GM12865 (cell line): Measurements from ENCODE around the gene SUB1.

Experiments
- DNase-seq: peaks from one replicate; pipeline ENCODE4 v3.0.0; 2010; ENCODE audit warnings: low read depth
- H3K4me3 ChIP-seq: 2 replicates; pipeline ENCODE4 v1.5.1; 2011; ENCODE audit warnings: mild to moderate bottlenecking, low read depth, low read length, control low read depth
- CTCF ChIP-seq: IDR thresholded peaks from 2 replicates; pipeline ENCODE4 v1.5.1; 2011; ENCODE audit warnings: low read length, control low read depth, low read depth, inconsistent platforms; ENCODE audit not compliant: insufficient read depth; ENCODE audit errors: missing control alignments

SUB1 gene

DNA sequence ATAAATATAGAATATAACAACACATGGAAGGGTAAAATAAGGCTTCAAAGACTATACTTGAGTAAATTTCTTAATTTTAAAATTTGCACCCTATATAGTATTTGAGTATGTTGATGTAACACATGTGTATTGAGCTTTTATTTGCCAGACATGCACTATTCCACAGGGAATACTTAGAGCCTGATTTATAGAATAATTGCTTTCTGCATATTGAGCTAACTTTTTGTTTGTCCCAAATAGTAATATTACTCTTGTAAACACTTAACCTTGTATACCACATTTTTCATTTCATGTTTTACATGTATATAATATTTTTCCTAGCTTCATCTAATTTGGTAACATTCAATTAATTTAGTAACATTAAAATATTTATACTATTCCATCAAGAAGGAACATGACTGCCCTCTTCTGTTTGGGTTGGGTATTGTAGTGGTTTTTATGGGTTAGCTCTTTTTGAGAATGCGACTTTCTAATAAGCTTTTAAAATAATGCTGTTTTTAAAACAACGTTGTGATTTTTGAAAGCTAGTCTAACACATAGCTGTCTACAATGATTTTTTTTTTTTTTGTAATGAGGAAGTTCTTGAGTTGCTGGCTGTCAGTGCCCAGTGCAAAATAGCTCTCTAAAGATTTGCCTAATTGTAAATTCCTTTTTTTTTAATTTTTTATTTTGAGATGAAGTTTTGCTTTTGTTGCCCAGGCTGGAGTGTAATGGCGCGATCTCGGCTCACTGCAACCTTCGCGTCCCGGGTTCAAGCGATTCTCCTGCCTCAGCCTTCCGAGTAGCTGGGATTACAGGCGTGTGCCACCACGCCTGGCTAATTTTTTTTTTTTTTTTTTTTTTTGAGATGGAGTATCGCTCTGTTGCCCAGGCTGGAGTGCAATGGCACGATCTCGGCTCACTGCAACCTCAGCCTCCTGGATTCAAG is 4.8 kb downstream of the SUB1 start:
- peak; percentile 59 for TF ChIP-seq CTCF
- DNase-seq: peak; percentile 69
- H3K4me3 ChIP-seq: peak overlapping the region; percentile 18

- H3K4me3 ChIP-seq: no peak overlapping the region
- DNase-seq: no peak
- no peak for TF ChIP-seq CTCF
These were observed 9.8 kb downstream of the SUB1 start for GRCh38 chr5:32595118-32595517.

DNA sequence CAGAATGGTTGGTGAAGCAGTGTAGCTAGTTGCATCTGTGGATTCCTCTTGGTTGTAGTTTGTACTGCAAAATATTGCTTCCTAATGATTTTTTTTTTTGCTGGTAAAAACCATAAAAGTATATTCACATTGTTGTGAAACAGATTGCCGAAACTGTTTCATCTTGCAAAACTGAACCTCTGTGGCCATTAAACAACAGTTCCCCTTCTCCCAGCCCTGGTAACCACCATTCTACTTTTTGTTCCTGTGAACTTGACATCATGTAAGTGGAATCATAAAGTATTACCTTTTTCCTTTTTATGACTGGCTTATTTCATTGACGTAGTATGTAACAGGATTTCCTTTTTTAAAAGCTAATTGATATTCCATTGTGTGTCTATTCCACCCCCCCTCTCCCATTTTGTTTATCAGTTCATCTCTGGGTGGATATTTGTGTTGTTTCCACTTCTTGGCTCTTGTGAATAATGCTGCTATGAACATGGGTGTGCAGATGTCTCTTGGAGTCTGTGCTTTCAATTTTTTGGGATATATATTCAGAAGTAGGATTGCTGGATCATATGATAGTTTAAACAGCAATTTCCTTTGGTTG is 11.8 kb downstream of the SUB1 start:
- H3K4me3 ChIP-seq: no peak overlapping the region
- DNase-seq: no peak
- no peak for TF ChIP-seq CTCF

GRCh38 chr5:32598260-32598937 is 13.0 kb downstream of the SUB1 start:
- no peak overlapping the region for H3K4me3 ChIP-seq
- TF ChIP-seq CTCF: no peak
- DNase-seq: no peak

DNA sequence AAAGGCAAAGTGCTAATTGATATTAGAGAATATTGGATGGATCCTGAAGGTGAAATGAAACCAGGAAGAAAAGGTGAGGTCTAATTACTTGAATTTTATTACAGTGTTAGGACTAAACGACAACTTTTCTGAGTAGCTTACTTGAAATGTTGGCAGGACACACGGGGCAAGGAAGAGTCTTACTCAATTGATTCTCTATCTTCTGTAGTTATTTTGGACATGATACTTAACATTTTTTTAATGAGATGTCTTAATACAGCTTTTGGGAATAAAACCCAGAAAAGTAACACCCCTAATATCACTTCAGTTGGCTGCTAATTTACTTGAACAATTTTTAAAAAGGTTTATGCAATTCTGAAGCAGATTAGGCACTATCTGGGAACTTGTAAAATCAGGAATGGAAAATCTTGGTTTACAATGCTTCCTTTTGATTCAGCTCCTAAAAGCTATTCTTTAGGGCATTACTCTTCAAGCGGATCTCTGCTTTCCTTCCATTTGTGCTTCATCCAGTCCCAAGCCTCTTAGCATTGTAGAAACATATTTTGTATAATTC is 13.7 kb downstream of the SUB1 start:
- DNase-seq: no peak
- TF ChIP-seq CTCF: no peak
- no peak overlapping the region for H3K4me3 ChIP-seq

GRCh38 chr5:32600054-32600622 is 14.8 kb downstream of the SUB1 start:
- no peak for TF ChIP-seq CTCF
- H3K4me3 ChIP-seq: no peak overlapping the region
- no peak for DNase-seq
